Subcutaneous adipose tissue (tissue), 4 donors: ENCODE results near the gene ZNF618. TPM values are rescaled to one million over a fixed set of nuclear protein-coding genes. Genes with fewer than 3 reads are reported as not detected.

ENCODE experiments used
- CTCF ChIP-seq: fragments of 450-650 bp; IDR thresholded peaks from one replicate; pipeline ENCODE4 v1.5.1; 2016; ENCODE audit warnings: low read depth, mild to moderate bottlenecking, control low read depth, antibody characterized with exemption, moderate library complexity
- total RNA-seq, 4 donors: library from RNA; depleted of rRNA; stranded (reverse); fragments of >200 nt; gene quantifications; one replicate each; pipeline ENCODE4 v1.1.0, GENCODE V29; 2016

ZNF618 gene
- total RNA-seq, 4 donors from 2014 or later: 3.7 to 7.7 (median 4.4) TPM

- TF ChIP-seq CTCF: no peak
Observed at GRCh38 chr9:114002271-114002985, 126.3 kb downstream of the ZNF618 start.

GRCh38 chr9:114002986-114003350, 126.9 kb downstream of the ZNF618 start:
- no peak for TF ChIP-seq CTCF

- TF ChIP-seq CTCF: no peak
Observed at GRCh38 chr9:114003351-114003750, 127.2 kb downstream of the ZNF618 start.

- TF ChIP-seq CTCF: no peak
Observed at GRCh38 chr9:114003758-114004157, 127.6 kb downstream of the ZNF618 start.

- TF ChIP-seq CTCF: no peak
Observed at GRCh38 chr9:114004221-114004716, 128.2 kb downstream of the ZNF618 start.

- TF ChIP-seq CTCF: no peak
Observed at GRCh38 chr9:114005371-114006154, 129.5 kb downstream of the ZNF618 start.

- no peak for TF ChIP-seq CTCF
Observed at GRCh38 chr9:114006155-114006550, 130.0 kb downstream of the ZNF618 start.
